DMS53 (cell line): ENCODE measurements around the gene DUSP16.

Experiments used
- DNase-seq: peaks from one replicate; lab custom pipeline; 2025; lab: John Stamatoyannopoulos, UW

DUSP16 gene

GRCh38 chr12:12440784-12441428, 121.8 kb downstream of the DUSP16 start:
- peak; percentile 41 for DNase-seq

GRCh38 chr12:12439636-12440035, 123.0 kb downstream of the DUSP16 start:
- DNase-seq = no peak

GRCh38 chr12:12436831-12437345, 125.8 kb downstream of the DUSP16 start:
- no peak for DNase-seq

GRCh38 chr12:12433203-12433731, 129.4 kb downstream of the DUSP16 start:
- no peak for DNase-seq

GRCh38 chr12:12432364-12432763, 130.3 kb downstream of the DUSP16 start:
- peak; percentile 57 for DNase-seq

- DNase-seq = no peak
Observed at GRCh38 chr12:12428961-12429657, 133.6 kb downstream of the DUSP16 start.

- DNase-seq = no peak
Observed at GRCh38 chr12:12428047-12428446, 134.6 kb downstream of the DUSP16 start.

- no peak for DNase-seq
Observed at GRCh38 chr12:12427568-12427967, 135.1 kb downstream of the DUSP16 start.

GRCh38 chr12:12425616-12426015, 137.0 kb downstream of the DUSP16 start:
- peak; percentile 38 for DNase-seq

GRCh38 chr12:12425001-12425400, 137.7 kb downstream of the DUSP16 start:
- DNase-seq = no peak
